ENCODE data around the gene MIX23. TPM values are rescaled to one million over a fixed set of nuclear protein-coding genes. Genes with fewer than 3 reads are reported as not detected.

The MIX23 gene
- total and polyA plus RNA-seq, 2 of the 4 experiments (the other 2 are of a cell fraction), result 10.0 to 26.7 TPM

DNA sequence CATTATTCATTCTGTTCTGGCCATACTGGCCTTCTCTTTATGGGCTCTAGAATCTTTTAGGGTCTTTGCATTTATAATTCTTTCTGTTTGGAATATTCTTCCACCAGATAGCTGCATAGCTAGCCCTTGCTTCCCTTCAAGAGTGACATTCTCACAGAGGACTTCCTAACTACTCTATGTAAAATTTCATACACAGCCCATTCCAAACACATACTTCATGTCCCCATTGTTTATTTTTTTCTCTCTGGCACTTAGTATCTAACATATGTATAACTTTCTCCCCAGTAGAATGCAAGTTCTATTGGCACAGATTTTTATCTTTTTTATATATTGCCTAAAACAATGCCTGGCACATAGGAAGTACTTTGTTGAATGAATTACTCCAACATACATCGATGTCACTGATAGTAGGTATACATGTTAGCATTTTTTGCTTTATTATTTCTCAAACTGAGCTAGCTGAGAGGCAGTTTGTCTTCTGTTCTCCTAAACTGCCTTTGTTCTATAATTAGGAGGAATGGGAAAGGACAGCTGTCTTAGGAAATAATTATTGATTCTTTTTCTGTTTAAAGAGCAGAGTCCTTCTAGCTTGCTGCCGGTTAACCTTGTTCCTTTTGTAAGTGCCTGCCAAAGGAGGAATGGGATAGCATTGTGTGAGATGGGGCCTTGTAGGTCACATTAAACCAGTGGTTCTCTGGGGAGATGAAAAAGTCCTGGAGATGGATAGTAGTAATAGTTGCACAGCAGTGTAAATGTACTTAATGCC, 8.8 kb upstream of the MIX23 start (continued):
- TF ChIP-seq SMC3 (IDR thresholded peaks at IDR 0.05; ENCODE audit: low read depth, low read length), result no peak

DNA sequence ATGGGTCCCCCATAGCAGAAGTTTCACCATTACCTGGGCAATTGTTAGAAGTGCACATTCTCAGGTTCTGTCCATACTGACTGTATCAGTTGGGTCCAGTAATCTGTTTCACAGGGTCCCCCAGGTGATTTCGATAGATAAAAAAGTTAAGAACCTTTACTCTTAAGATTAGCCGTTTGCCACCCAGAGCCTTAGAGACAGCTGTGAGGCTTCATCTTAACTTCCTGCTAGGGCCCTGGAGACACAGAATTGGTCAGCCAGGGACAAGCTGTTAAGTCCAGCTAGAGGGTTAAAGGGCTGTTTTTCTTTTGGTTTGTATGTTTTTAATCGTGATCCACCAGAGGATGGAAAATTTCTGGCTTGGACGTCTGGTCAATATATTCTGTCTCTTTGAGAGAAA, 7.6 kb upstream of the MIX23 start:
- dilution Hi-C loops (cut with HindIII; ENCODE audit: low sequenced_read_pairs, unreplicated experiment) (no loop called here), in situ Hi-C loops (cut with MboI; ENCODE audit: low sequenced_read_pairs) (loop anchor here (10.0 kb wide), 1 partner anchor 284 kb away; no protein-coding TSS in a partner anchor), intact Hi-C loops (cut with micrococcal nuclease) (loop anchor here (5.0 kb wide), 1 partner anchor 172 kb away; the partner anchor contains the start of genes DTX3L and PARP9)
- Histone ChIP-seq H4K20me1 (ENCODE audit: insufficient read depth, low read length) (no peaks in the 10 kb centered on the region), H3K23ac (ENCODE audit: low read depth, low read length) (no peak overlapping the region), H2BK20ac (ENCODE audit: low read depth, low read length) (no peak overlapping the region), H3K18ac (ENCODE audit: low read depth, low read length) (no peak overlapping the region), H2BK5ac (ENCODE audit: low read depth, low read length, poor library complexity, severe bottlenecking) (no peak overlapping the region), H3K4me3 (ENCODE audit: insufficient read depth, low read depth, low read length) (no peak overlapping the region), H3K56ac (ENCODE audit: extremely low read depth, insufficient read depth, low read length) (no peak overlapping the region), H3K9me1 (ENCODE audit: insufficient read depth, low read length) (no peaks in the 10 kb centered on the region), H3K4me1 (ENCODE audit: control insufficient read depth, insufficient read depth, low read length) (peaks cover 5% of the 10 kb centered on the region), H3K36me3 (ENCODE audit: control insufficient read depth, insufficient read depth, low read length) (no peaks in the 10 kb centered on the region; the same call in 1 of the 2 replicates), H3K4ac (ENCODE audit: low read depth, low read length) (no peak overlapping the region), H2BK120ac (ENCODE audit: low read depth, low read length) (no peak overlapping the region), H2AK9ac (replicated peaks; ENCODE audit: low read depth, low read length, poor library complexity) (no peak overlapping the region), H3K9ac (ENCODE audit: low read depth, low read length) (no peak overlapping the region), H3K27me3 (ENCODE audit: control insufficient read depth, insufficient read depth, low read length) (no peaks in the 10 kb centered on the region), H2AK5ac (ENCODE audit: low read depth, low read length) (no peak overlapping the region), H4K8ac (ENCODE audit: low read depth in 2 of 2, low read length in 2 of 2) (no peak overlapping the region), H2BK15ac (ENCODE audit: low read depth, low read length) (no peak overlapping the region), H3K9me3 (ENCODE audit: control insufficient read depth, insufficient read depth, low read length) (no peaks in the 10 kb centered on the region), H3K14ac (replicated peaks; ENCODE audit: low read depth, low read length) (no peak overlapping the region), H4K91ac (ENCODE audit: insufficient read depth, low read depth, low read length) (no peak overlapping the region), H3K79me1 (ENCODE audit: low read depth in 1 of 2, low read length in 2 of 2) (peaks cover 0 to 3% of the 10 kb centered on the region in 2 experiments; a peak in 1 of 4 replicates), H3K27ac (ENCODE audit: insufficient read depth, low read length) (no peak overlapping the region), H2AFZ (replicated peaks; ENCODE audit: low read length, poor library complexity) (no peak overlapping the region), H4K5ac (ENCODE audit: low read depth, low read length) (no peak overlapping the region), H3K4me2 (ENCODE audit: low read depth, low read length) (no peak overlapping the region)
- no TSS peak for BruUV-seq (replicated peaks)
- ChIA-PET POLR2A (ENCODE audit: unreplicated experiment) (no interaction called here), CTCF (interaction anchor here (0.8 kb wide), 1 partner anchor 13 kb away, joined by 3 read pairs; no protein-coding TSS in a partner anchor)
- DNase-seq (peak; percentile 3), ATAC-seq (ENCODE audit: low read depth) (no peak)
- no CpG with 5 or more reads among the region's 4 CpGs for WGBS, 2 experiments (ENCODE audit: extremely low coverage in 2 of 2, insufficient read length in 1 of 2)
- TF ChIP-seq FOS (IDR thresholded peaks at IDR 0.05; ENCODE audit: low read depth, low read length) (no peak), MAFK (IDR thresholded peaks at IDR 0.05; ENCODE audit: low read depth, low read length) (no peak), MXI1 (IDR thresholded peaks at IDR 0.05; ENCODE audit: borderline replicate concordance, low read depth, low read length) (no peak), BHLHE40 (IDR thresholded peaks at IDR 0.05; ENCODE audit: low read depth, low read length) (no peak), CEBPB (IDR thresholded peaks at IDR 0.05; ENCODE audit: low read depth, low read length) (no peak), POLR2A (IDR thresholded peaks at IDR 0.05; ENCODE audit: low read depth, low read length) (no peak), RFX5 (IDR thresholded peaks at IDR 0.05; ENCODE audit: low read depth, low read length) (no peak), CTCF (conservative IDR thresholded peaks at IDR 0.05; ENCODE audit: low read depth, low read length) (no peak), NFE2L2 (IDR thresholded peaks at IDR 0.05; ENCODE audit: low read depth, low read length) (no peak), ELK1 (IDR thresholded peaks at IDR 0.05; ENCODE audit: borderline replicate concordance, low read depth, low read length) (no peak), CHD1 (IDR thresholded peaks at IDR 0.05; ENCODE audit: low read depth, low read length) (no peak), RCOR1 (IDR thresholded peaks at IDR 0.05; ENCODE audit: insufficient replicate concordance, low read length) (no peak), SMC3 (IDR thresholded peaks at IDR 0.05; ENCODE audit: low read depth, low read length) (no peak), RAD21 (IDR thresholded peaks at IDR 0.05; ENCODE audit: low read length) (no peak)
